ENCODE results near the gene ASIC2.
"Not testable (repeated sequence)": the region's sequence is repeated elsewhere in the genome, so short reads cannot be mapped to it uniquely, and the experiment has no call there.

ASIC2 gene

GRCh38 chr17:32969231-32969630, 323.9 kb downstream of the ASIC2 start:
- not testable (repeated sequence) for DNase-seq

- no peak for DNase-seq
These were observed 328.6 kb downstream of the ASIC2 start for GRCh38 chr17:32964541-32964940.

Data from AML-193 (cell line).